Mesodermal cell (in vitro differentiated cells): ENCODE data around the gene FGFR3.

Experiments
- H3K27ac ChIP-seq: 2 replicates; pipeline ENCODE4 v1.7.0; 2013; ENCODE audit warnings: mild to moderate bottlenecking, low read depth, low read length, moderate library complexity; ENCODE audit not compliant: severe bottlenecking
- H3K36me3 ChIP-seq: 2 replicates; pipeline ENCODE4 v1.7.1; 2013; ENCODE audit warnings: mild to moderate bottlenecking, low read length, moderate library complexity; ENCODE audit not compliant: control insufficient read depth, insufficient read depth
- H3K4me1 ChIP-seq: one replicate; pipeline ENCODE4 v1.7.1; 2013; ENCODE audit warnings: mild to moderate bottlenecking, low read length; ENCODE audit not compliant: insufficient read depth, control insufficient read depth, poor library complexity, severe bottlenecking
- H3K4me3 ChIP-seq: 2 replicates; pipeline ENCODE4 v1.7.0; 2013; ENCODE audit warnings: low read length, control low read depth, mild to moderate bottlenecking; ENCODE audit not compliant: insufficient read depth, poor library complexity, severe bottlenecking; ENCODE audit errors: extremely low read depth
- H3K9me3 ChIP-seq: 2 replicates; pipeline ENCODE4 v1.7.1; 2013; ENCODE audit warnings: mild to moderate bottlenecking, low read length, moderate library complexity; ENCODE audit not compliant: control insufficient read depth
- WGBS, 2 experiments: methylation state at CpG; one replicate each; pipeline ENCODE4 v1.1.5; 2013; ENCODE audit warnings: missing lambda C conversion rate in 2 of 2; ENCODE audit not compliant: insufficient coverage in 2 of 2; 5-methylcytosine and 5-hydroxymethylcytosine counted together

Gene FGFR3

DNA sequence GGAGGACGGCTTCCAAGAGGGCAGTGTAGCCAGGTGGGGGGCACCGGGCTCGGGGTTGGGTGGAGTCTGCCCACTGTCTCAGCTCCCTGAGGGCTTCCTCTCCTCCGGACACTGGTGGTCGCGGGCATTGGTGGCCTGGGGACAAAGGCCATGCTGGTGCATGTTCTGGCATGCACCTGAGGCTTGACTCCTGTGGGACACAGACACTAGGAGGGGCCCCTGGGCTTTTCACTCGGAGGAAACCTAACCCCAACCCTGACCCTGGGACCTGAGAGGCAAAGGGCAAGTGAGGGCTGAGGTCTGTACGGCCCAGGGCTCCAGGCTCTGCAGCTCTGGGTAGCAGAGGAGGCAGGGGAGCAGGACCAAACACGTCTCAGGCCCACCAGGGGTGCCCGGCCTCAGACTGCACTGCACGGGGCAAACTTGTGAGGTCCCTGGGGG lies 22.3 kb upstream of the FGFR3 start:
- no peak overlapping the region for H3K27ac ChIP-seq
- no peaks in the 10 kb centered on the region for H3K9me3 ChIP-seq
- no peaks in the 10 kb centered on the region for H3K36me3 ChIP-seq
- H3K4me1 ChIP-seq, result peaks cover 8% of the 10 kb centered on the region
- WGBS, 2 experiments, result 88 to 96% methylated on average over 9 to 11 of the region's 11 CpGs
- no peak overlapping the region for H3K4me3 ChIP-seq

DNA sequence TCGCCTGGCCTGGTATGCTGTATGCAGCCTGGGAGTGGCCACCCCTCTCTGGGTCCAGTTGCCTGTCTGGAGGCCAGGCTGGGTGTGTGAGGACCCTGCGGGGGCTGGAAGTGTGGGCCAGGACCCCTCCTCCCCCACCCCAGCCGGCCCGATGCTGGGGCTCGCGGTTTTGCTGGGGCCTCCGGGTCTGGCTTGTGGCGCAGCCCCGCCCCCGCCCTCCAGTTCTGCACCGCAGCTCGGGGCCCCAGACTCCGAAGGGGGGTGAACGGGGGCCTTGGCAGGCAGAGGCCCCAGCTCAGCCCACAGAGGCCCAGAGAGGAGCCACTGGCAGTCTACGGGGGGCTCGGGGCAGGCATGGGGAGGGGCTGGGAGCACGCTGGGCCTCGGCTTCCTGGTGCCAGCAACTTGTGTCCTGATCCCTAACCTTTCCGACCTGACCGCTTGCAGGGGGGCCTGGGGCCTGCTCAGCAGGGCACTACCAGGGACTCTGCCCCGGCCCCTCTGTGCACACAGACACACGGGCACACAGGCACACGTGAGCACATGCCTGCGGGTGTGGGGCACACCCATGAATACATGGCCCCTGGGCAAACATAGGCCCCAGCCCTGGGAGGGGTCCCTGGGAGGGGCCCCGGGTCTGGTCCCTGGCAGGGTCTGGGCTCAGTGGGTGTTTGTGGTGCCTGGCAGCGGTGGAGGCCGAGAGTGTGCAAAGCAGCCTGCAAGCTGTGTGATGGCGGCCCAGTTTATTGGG lies 21.4 kb upstream of the FGFR3 start:
- H3K36me3 ChIP-seq, result no peaks in the 10 kb centered on the region
- no peak overlapping the region for H3K4me3 ChIP-seq
- 87 to 88% methylated on average over 17 to 23 of the region's 28 CpGs for WGBS, 2 experiments
- peaks cover 2% of the 10 kb centered on the region for H3K4me1 ChIP-seq
- H3K9me3 ChIP-seq, result no peaks in the 10 kb centered on the region
- no peak overlapping the region for H3K27ac ChIP-seq

GRCh38 chr4:1772853-1773538 lies 20.1 kb upstream of the FGFR3 start:
- no peaks in the 10 kb centered on the region for H3K36me3 ChIP-seq
- H3K27ac ChIP-seq, result no peak overlapping the region
- WGBS, 2 experiments, result 90 to 93% methylated on average over 18 to 25 of the region's 30 CpGs
- H3K4me3 ChIP-seq, result no peak overlapping the region
- peaks cover 10% of the 10 kb centered on the region for H3K4me1 ChIP-seq
- no peaks in the 10 kb centered on the region for H3K9me3 ChIP-seq

DNA sequence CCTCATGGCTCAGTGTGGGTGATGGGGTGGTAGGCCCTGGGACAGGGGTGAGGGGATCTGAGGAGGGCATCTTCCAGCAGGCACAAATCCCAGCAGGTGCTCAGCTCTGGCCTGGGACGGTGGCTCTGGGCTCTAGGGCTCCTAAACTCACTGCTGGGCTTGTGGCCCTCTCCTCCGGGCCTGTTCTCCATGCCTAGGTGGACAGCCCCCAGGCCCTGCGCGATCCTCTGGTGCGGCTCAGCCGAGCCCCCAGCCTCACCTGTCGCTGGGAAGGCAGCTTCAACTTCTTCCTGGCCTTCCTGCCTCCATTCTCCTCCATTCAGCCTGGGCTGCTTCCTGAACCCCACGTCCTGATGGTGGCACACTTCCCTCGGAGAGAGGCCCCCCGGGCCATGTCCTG lies 19.3 kb upstream of the FGFR3 start:
- no peak overlapping the region for H3K27ac ChIP-seq
- no peaks in the 10 kb centered on the region for H3K9me3 ChIP-seq
- H3K4me1 ChIP-seq, result peaks cover 18% of the 10 kb centered on the region
- no peak overlapping the region for H3K4me3 ChIP-seq
- no peaks in the 10 kb centered on the region for H3K36me3 ChIP-seq
- 90 to 98% methylated on average over 7 to 9 of the region's 10 CpGs for WGBS, 2 experiments

DNA sequence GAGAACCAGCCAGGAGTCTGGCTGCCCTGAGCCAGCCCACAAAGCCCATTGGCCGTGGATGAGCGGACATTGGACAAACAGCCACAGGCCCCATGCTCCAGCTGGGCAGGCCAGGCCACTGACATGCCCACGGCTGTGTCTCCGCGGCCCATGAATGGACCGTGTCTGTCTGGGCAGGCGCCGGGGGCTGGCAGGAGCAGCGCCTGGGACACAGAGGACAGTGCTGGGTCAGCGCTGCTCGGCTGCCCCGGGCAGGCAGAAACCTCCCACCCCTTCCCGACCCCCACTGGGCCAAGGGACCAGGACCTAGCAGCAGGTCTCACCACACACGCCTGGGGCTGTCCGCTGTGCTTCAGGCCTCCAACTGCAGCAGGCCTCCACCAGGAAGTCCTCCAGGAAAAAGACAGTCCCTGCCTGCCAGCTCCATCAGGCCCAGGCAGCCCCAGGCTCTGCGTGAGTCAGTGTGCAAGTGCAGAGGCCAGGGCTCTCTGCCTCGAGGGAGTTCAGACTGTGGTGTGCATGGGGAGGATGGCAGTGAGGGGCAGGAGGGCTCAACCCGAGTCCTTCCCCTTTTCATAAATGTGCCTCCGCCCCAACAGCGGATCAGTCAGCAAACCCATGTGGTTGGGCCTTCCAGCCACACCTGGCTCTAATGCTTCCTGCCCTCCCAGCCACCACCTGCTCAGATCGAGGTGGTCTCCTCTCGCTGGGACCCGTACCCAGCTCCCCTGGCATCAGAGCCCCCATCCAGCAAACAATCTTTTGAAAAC lies 17.2 kb upstream of the FGFR3 start:
- WGBS, 2 experiments, result 84 to 86% methylated on average over 17 to 23 of the region's 23 CpGs
- Histone ChIP-seq H3K27ac (no peak overlapping the region), H3K4me1 (peaks cover 21% of the 10 kb centered on the region), H3K4me3 (no peak overlapping the region), H3K9me3 (no peaks in the 10 kb centered on the region), H3K36me3 (no peaks in the 10 kb centered on the region)

GRCh38 chr4:1776521-1777161 lies 16.5 kb upstream of the FGFR3 start:
- peaks cover 21% of the 10 kb centered on the region for H3K4me1 ChIP-seq
- H3K27ac ChIP-seq, result no peak overlapping the region
- H3K36me3 ChIP-seq, result no peaks in the 10 kb centered on the region
- H3K9me3 ChIP-seq, result no peaks in the 10 kb centered on the region
- 87% methylated on average over 19 to 20 of the region's 24 CpGs for WGBS, 2 experiments
- H3K4me3 ChIP-seq, result no peak overlapping the region

DNA sequence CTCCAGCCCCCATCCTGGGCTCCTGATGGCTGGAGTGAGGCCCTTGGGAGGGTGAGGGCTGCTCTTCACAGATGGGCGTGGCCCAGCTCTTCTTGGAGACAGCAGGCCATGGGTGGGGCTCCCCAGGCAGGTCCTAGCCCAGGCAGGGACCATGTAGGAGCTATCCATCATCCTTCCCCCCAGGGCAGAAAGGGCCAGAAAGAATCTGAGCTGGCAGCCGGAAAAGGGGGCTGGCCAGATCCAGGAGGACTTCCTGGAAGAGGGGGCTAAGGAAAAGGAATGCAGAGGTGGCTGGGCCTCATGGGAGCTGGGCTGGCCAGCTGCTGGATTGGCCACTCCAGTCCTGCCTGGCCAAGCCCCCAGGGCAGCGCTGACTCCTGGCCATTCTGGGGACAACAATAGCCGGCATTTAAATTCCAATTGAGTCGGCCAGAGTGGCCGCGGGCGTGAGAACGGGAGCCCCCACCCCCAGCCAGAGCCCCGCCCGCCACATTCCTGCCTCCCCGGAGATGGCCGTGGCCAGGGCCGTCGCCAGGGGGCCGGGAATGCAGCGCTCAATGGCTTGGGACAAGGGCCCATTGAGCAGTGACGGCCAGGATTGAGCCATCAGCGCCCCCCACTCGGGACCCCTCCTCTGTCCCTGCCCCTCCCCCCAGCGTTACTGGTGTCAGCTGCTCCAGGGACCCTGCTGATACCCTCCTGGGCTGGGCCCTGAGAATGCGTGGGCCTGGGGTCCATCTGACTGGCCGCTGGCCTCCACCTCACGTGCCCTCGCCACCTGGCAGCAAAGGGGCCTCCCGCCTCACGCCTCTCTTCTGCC lies 15.1 kb upstream of the FGFR3 start:
- no peak overlapping the region for H3K4me3 ChIP-seq
- H3K36me3 ChIP-seq, result no peaks in the 10 kb centered on the region
- peak overlapping the region; percentile 76 for H3K27ac ChIP-seq
- 21 to 26% methylated on average over 26 to 27 of the region's 27 CpGs for WGBS, 2 experiments
- no peaks in the 10 kb centered on the region for H3K9me3 ChIP-seq
- peaks cover 21% of the 10 kb centered on the region for H3K4me1 ChIP-seq

GRCh38 chr4:1778642-1779392 lies 14.3 kb upstream of the FGFR3 start:
- peaks cover 21% of the 10 kb centered on the region for H3K4me1 ChIP-seq
- H3K36me3 ChIP-seq, result no peaks in the 10 kb centered on the region
- 89 to 96% methylated on average over 14 to 17 of the region's 18 CpGs for WGBS, 2 experiments
- H3K4me3 ChIP-seq, result no peak overlapping the region
- H3K9me3 ChIP-seq, result no peaks in the 10 kb centered on the region
- peak overlapping the region; percentile 76 for H3K27ac ChIP-seq

GRCh38 chr4:1779588-1780382 lies 13.3 kb upstream of the FGFR3 start:
- no peak overlapping the region for H3K4me3 ChIP-seq
- peaks cover 24% of the 10 kb centered on the region for H3K4me1 ChIP-seq
- H3K36me3 ChIP-seq, result no peaks in the 10 kb centered on the region
- 86 to 90% methylated on average over 12 to 16 of the region's 18 CpGs for WGBS, 2 experiments
- no peaks in the 10 kb centered on the region for H3K9me3 ChIP-seq
- H3K27ac ChIP-seq, result no peak overlapping the region
